ENCODE data around the gene LAMA2. TPM values are rescaled to one million over a fixed set of nuclear protein-coding genes. Genes with fewer than 3 reads are reported as not detected.

The LAMA2 gene
- total and polyA plus RNA-seq, 2 donors (not counting 3 experiments of a cell fraction or from before 2014, with no cell fraction given): 0.51 to 0.75 TPM

DNA sequence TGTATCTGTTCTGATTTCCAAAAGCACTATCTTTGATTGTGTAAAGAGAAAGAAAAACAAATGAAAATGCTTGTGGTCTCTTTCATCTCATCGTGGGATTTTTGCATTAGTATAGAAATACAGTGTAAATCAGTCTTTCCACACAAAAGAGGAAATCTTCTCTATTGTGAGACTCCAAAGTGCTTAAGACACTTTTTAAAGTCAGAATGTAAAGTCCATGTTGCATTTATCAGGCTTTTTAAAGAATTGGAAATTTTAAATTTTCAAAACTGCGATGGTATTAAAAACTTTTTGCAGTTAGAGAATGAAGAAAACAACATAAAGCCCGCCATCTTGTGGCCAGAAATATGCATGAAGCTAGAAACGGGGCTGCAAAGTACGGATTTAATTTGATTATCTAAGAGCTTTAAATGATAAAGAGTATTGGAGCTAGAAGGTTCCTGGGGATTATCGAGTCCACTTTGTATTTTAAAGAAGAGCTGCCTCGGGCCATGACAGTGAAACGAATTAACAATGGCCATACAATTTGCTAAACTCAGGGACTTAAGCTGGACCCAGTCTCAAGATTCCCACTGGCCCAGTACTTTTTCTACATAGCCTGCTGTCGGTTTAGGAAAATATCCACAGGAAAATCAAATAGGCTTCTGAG lies 487.5 kb downstream of the LAMA2 start:
- peak; percentile 65 for DNase-seq (ENCODE audit: low read depth, low spot score)
- TF ChIP-seq CTCF (IDR thresholded peaks at IDR 0.05; ENCODE audit: extremely low read depth in 1 of 2, insufficient read depth in 1 of 2, low read depth in 1 of 2, low read length in 2 of 2): peak; percentile 42 to 55
- no peak for TF ChIP-seq MYC (IDR thresholded peaks at IDR 0.05; ENCODE audit: low read depth, low read length)
- H3K27me3 ChIP-seq (ENCODE audit: control insufficient read depth in 2 of 2, insufficient read depth in 2 of 2, low read length in 2 of 2): no peaks in the 10 kb centered on the region
- FAIRE-seq: peak; percentile 82
- no peaks in the 10 kb centered on the region for H3K9me1 ChIP-seq (replicated peaks; ENCODE audit: control insufficient read depth, extremely low read depth, insufficient read depth, low read length)
- no peaks in the 10 kb centered on the region for H3K36me3 ChIP-seq (ENCODE audit: control insufficient read depth in 2 of 2, extremely low read depth in 1 of 2, insufficient read depth in 2 of 2, low read length in 2 of 2)
- no peak overlapping the region for H3K4me2 ChIP-seq (ENCODE audit: insufficient read depth, low read length)
- dilution Hi-C loops (cut with MboI; ENCODE audit: extremely low pct_ligation_motif_present, low sequenced_read_pairs): no loop called here
- no peaks in the 10 kb centered on the region for H3K79me2 ChIP-seq (ENCODE audit: control insufficient read depth, insufficient read depth, low read length)
- H3K4me3 ChIP-seq (replicated peaks in 1 of 3; ENCODE audit: insufficient read depth in 1 of 3, low read depth in 1 of 3, low read length in 3 of 3): no peak overlapping the region
- H3K9ac ChIP-seq (replicated peaks; ENCODE audit: extremely low read depth, insufficient read depth, low read length): no peak overlapping the region
- H3K9me3 ChIP-seq (replicated peaks; ENCODE audit: control insufficient read depth, insufficient read depth, low read length): no peaks in the 10 kb centered on the region
- ChIA-PET POLR2A (no interaction called here), CTCF (interaction anchor here (0.5 to 3.9 kb wide), 88 partner anchors 9 to 1764 kb away, joined by 3 to 91 read pairs (median 4); partner anchors contain the start of gene PTPRK)
- H3K4me1 ChIP-seq (ENCODE audit: control insufficient read depth, extremely low read depth, insufficient read depth, low read length): no peaks in the 10 kb centered on the region
- no TSS peak for BruUV-seq (replicated peaks)
- no peak overlapping the region for H3K27ac ChIP-seq (ENCODE audit: insufficient read depth, low read depth, low read length)
- intact Hi-C loops (cut with micrococcal nuclease): loop anchor here (1.0 to 10.0 kb wide), 6 partner anchors 118 to 1633 kb away; no protein-coding TSS in a partner anchor
- peak overlapping the region; percentile 62 for H2AFZ ChIP-seq (ENCODE audit: low read depth, low read length)
- H4K20me1 ChIP-seq (replicated peaks; ENCODE audit: control insufficient read depth, extremely low read depth, insufficient read depth, low read length): no peaks in the 10 kb centered on the region

- DNase-seq (ENCODE audit: low read depth, low spot score) (no peak), FAIRE-seq (no peak)
- Histone ChIP-seq H3K9me1 (replicated peaks; ENCODE audit: control insufficient read depth, extremely low read depth, insufficient read depth, low read length) (no peaks in the 10 kb centered on the region), H4K20me1 (replicated peaks; ENCODE audit: control insufficient read depth, extremely low read depth, insufficient read depth, low read length) (no peaks in the 10 kb centered on the region), H3K79me2 (ENCODE audit: control insufficient read depth, insufficient read depth, low read length) (no peaks in the 10 kb centered on the region), H3K9ac (replicated peaks; ENCODE audit: extremely low read depth, insufficient read depth, low read length) (no peak overlapping the region), H3K27me3 (ENCODE audit: control insufficient read depth in 2 of 2, insufficient read depth in 2 of 2, low read length in 2 of 2) (peaks cover 0 to 7% of the 10 kb centered on the region in 2 experiments), H3K36me3 (ENCODE audit: control insufficient read depth in 2 of 2, extremely low read depth in 1 of 2, insufficient read depth in 2 of 2, low read length in 2 of 2) (no peaks in the 10 kb centered on the region), H3K9me3 (replicated peaks; ENCODE audit: control insufficient read depth, insufficient read depth, low read length) (no peaks in the 10 kb centered on the region), H3K27ac (ENCODE audit: insufficient read depth, low read depth, low read length) (no peak overlapping the region), H3K4me1 (ENCODE audit: control insufficient read depth, extremely low read depth, insufficient read depth, low read length) (no peaks in the 10 kb centered on the region), H3K4me2 (ENCODE audit: insufficient read depth, low read length) (no peak overlapping the region), H2AFZ (ENCODE audit: low read depth, low read length) (no peak overlapping the region), H3K4me3 (replicated peaks in 1 of 3; ENCODE audit: insufficient read depth in 1 of 3, low read depth in 1 of 3, low read length in 3 of 3) (no peak overlapping the region)
- ChIA-PET CTCF (interaction anchor here (0.7 kb wide), 1 partner anchor 11 kb away, joined by 3 read pairs; no protein-coding TSS in a partner anchor), POLR2A (no interaction called here)
- dilution Hi-C loops (cut with MboI; ENCODE audit: extremely low pct_ligation_motif_present, low sequenced_read_pairs) (no loop called here), intact Hi-C loops (cut with micrococcal nuclease) (no loop called here)
- TF ChIP-seq, protein P1, sequence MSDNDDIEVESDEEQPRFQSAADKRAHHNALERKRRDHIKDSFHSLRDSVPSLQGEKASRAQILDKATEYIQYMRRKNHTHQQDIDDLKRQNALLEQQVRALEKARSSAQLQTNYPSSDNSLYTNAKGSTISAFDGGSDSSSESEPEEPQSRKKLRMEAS (IDR thresholded peaks at IDR 0.05; ENCODE audit: insufficient read depth, insufficient read length): no peak
- no peak for TF ChIP-seq POLR2A (IDR thresholded peaks at IDR 0.05; ENCODE audit: low read depth, low read length)
- no peak for TF ChIP-seq POLR2AphosphoS5 (IDR thresholded peaks at IDR 0.05; ENCODE audit: insufficient read depth, low read depth, low read length)
- TF ChIP-seq FOS (IDR thresholded peaks at IDR 0.05; ENCODE audit: borderline replicate concordance, insufficient read depth, low read length): no peak
- TF ChIP-seq GATA2 (IDR thresholded peaks at IDR 0.05; ENCODE audit: insufficient read depth, insufficient read length, low read depth, low read length): no peak
- no peak for TF ChIP-seq MYC (IDR thresholded peaks at IDR 0.05; ENCODE audit: low read depth, low read length)
- no peak for TF ChIP-seq CTCF (IDR thresholded peaks at IDR 0.05; ENCODE audit: extremely low read depth in 1 of 2, insufficient read depth in 1 of 2, low read depth in 1 of 2, low read length in 2 of 2)
- no peak for TF ChIP-seq EZH2 (IDR thresholded peaks at IDR 0.05; ENCODE audit: borderline replicate concordance, low read depth, low read length, severe bottlenecking)
- no peak for TF ChIP-seq JUN (IDR thresholded peaks at IDR 0.05; ENCODE audit: borderline replicate concordance, insufficient read depth, insufficient read length, low read depth)
- BruUV-seq (replicated peaks): no TSS peak
Measured at GRCh38 chr6:129381885-129382284, 498.9 kb downstream of the LAMA2 start.

All from endothelial cell of umbilical vein (primary cell).